NCI-H2227 treated with DMSO at 0.1 percent for 48 hours (cell line): Measurements from ENCODE around the gene UBL5.
"Not testable (repeated sequence)": the region's sequence is repeated elsewhere in the genome, so short reads cannot be mapped to it uniquely, and the experiment has no call there.

Experiments used
- DNase-seq: peaks from one replicate; lab custom pipeline; 2025; lab: John Stamatoyannopoulos, UW

UBL5 gene

GRCh38 chr19:9811139-9811538 lies 16.6 kb upstream of the UBL5 start:
- DNase-seq = no peak

- DNase-seq = no peak
Measured at GRCh38 chr19:9818175-9818733, 9.5 kb upstream of the UBL5 start.

- DNase-seq = peak; percentile 95
Measured at GRCh38 chr19:9818734-9819595, 8.8 kb upstream of the UBL5 start, which contains the start of gene FBXL12. FBXL12 (minus strand) TSS chr19:9819079; CDS start chr19:9818813, 266 bp downstream.

GRCh38 chr19:9819596-9819909 lies 8.2 kb upstream of the UBL5 start:
- DNase-seq = no peak

- not testable (repeated sequence) for DNase-seq
Measured at GRCh38 chr19:9820034-9820433, 7.7 kb upstream of the UBL5 start.

- DNase-seq = no peak
Measured at GRCh38 chr19:9823816-9824215, 3.9 kb upstream of the UBL5 start.

GRCh38 chr19:9828551-9829063 lies 889 bp downstream of the UBL5 start:
- DNase-seq = no peak

GRCh38 chr19:9834307-9834725 lies 6.6 kb downstream of the UBL5 start:
- DNase-seq = no peak

- DNase-seq = peak; percentile 94
Measured at GRCh38 chr19:9834726-9835506, 7.2 kb downstream of the UBL5 start, which contains the start of gene PIN1. PIN1 (plus strand) TSS chr19:9835318; CDS start chr19:9835345, 27 bp downstream.

GRCh38 chr19:9835507-9835949 lies 7.8 kb downstream of the UBL5 start:
- DNase-seq = no peak

GRCh38 chr19:9836021-9836420 lies 8.3 kb downstream of the UBL5 start:
- no peak for DNase-seq

- DNase-seq = no peak
Measured at GRCh38 chr19:9838324-9838723, 10.6 kb downstream of the UBL5 start.

- no peak for DNase-seq
Measured at GRCh38 chr19:9839415-9839814, 11.7 kb downstream of the UBL5 start.

- no peak for DNase-seq
Measured at GRCh38 chr19:9842834-9843625, 15.3 kb downstream of the UBL5 start.

- DNase-seq = not testable (repeated sequence)
Measured at GRCh38 chr19:9843626-9844273, 16.0 kb downstream of the UBL5 start.

GRCh38 chr19:9847087-9847671 lies 19.5 kb downstream of the UBL5 start:
- DNase-seq = peak; percentile 14

GRCh38 chr19:9848060-9848459 lies 20.3 kb downstream of the UBL5 start:
- DNase-seq = peak; percentile 7

GRCh38 chr19:9848762-9849161 lies 21.0 kb downstream of the UBL5 start:
- no peak for DNase-seq

- no peak for DNase-seq
Measured at GRCh38 chr19:9849791-9850190, 22.1 kb downstream of the UBL5 start.

- DNase-seq = peak; percentile 31
Measured at GRCh38 chr19:9850235-9850959, 22.7 kb downstream of the UBL5 start.
